Nephron (organoid): ENCODE results near the gene ZC3H12A.
"Not testable (repeated sequence)": the region's sequence is repeated elsewhere in the genome, so short reads cannot be mapped to it uniquely, and the experiment has no call there.

Experiments used
- H3K27ac Mint-ChIP-seq, 3 experiments: 2 replicates each; pipeline ENCODE4 v1.8.0; 2020; ENCODE audit warnings: mixed read lengths in 3 of 3, mild to moderate bottlenecking in 2 of 3, moderate library complexity in 1 of 3
- H3K27me3 Mint-ChIP-seq: 2 replicates; pipeline ENCODE4 v1.8.0; 2021; ENCODE audit warnings: low read depth, mild to moderate bottlenecking, moderate library complexity, mixed read lengths
- H3K36me3 Mint-ChIP-seq: 2 replicates; pipeline ENCODE4 v1.8.0; 2020; ENCODE audit warnings: low read depth, mixed read lengths
- H3K4me1 Mint-ChIP-seq: 2 replicates; pipeline ENCODE4 v1.8.0; 2020; ENCODE audit warnings: mixed read lengths
- H3K4me3 Mint-ChIP-seq, 3 experiments: 2 replicates each; pipeline ENCODE4 v1.8.0; 2020; ENCODE audit warnings: mild to moderate bottlenecking in 3 of 3, mixed read lengths in 3 of 3, moderate library complexity in 2 of 3
- H3K9me3 Mint-ChIP-seq: 2 replicates; pipeline ENCODE4 v1.8.0; 2020; ENCODE audit warnings: mixed read lengths
- TF ChIP-seq, protein P1 (sequence below), 3 experiments: fragments of 200-600 bp; sonication (generic); IDR thresholded peaks; one replicate each; pipeline ENCODE4 v1.5.0; 2021; ENCODE audit warnings: antibody characterized with exemption in 3 of 3; ENCODE audit not compliant: unreplicated experiment in 3 of 3

The ZC3H12A gene

DNA sequence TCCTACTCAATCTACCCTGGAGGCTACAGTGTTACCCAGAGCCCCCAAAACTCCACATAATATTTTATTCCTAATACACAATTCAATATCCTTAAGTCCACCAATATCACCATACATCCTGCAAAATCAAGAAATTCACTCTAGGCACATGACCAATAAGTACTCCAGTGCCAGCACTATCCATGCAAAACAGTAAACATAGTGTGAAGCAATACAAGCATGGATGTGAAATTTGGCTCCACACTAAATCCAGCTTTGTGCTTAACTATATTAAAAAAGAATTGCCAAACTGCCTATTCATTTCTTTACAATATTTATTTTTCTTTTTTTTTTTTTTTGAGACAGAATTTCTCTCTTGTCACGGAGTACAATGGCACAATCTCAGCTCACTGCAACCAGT is 43.2 kb downstream of the ZC3H12A start:
- Mint-ChIP-seq H3K27ac (peak overlapping the region in 1 of 3 experiments; percentile 47), H3K36me3 (peaks cover 4% of the 10 kb centered on the region), H3K4me1 (peaks cover 17% of the 10 kb centered on the region), H3K4me3 (peak overlapping the region; percentile 27 to 63 (median 61)), H3K9me3 (no peaks in the 10 kb centered on the region), H3K27me3 (peaks cover 16% of the 10 kb centered on the region)
- TF ChIP-seq, protein P1, sequence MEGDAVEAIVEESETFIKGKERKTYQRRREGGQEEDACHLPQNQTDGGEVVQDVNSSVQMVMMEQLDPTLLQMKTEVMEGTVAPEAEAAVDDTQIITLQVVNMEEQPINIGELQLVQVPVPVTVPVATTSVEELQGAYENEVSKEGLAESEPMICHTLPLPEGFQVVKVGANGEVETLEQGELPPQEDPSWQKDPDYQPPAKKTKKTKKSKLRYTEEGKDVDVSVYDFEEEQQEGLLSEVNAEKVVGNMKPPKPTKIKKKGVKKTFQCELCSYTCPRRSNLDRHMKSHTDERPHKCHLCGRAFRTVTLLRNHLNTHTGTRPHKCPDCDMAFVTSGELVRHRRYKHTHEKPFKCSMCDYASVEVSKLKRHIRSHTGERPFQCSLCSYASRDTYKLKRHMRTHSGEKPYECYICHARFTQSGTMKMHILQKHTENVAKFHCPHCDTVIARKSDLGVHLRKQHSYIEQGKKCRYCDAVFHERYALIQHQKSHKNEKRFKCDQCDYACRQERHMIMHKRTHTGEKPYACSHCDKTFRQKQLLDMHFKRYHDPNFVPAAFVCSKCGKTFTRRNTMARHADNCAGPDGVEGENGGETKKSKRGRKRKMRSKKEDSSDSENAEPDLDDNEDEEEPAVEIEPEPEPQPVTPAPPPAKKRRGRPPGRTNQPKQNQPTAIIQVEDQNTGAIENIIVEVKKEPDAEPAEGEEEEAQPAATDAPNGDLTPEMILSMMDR (IDR thresholded peaks at IDR 0.05; ENCODE audit: unreplicated experiment in 3 of 3), result no peak

DNA sequence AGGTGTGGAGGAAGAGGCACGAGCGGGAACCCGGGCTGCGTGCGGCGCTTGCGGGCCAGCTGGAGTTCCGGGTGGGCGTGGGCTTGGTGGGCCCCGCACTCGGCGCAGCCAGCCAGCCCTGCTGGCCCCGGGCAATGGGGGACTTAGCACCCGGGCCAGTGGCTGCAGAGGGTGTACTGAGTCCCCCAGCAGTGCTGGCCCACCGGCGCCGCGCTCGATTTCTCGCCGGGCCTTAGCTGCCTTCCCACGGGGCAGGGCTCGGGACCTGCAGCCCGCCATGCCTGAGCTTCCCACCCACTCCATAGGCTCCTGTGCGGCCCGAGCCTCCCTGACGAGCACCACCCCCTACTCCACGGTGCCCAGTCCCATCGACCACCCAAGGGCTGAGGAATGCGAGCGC is 43.9 kb downstream of the ZC3H12A start:
- not testable (repeated sequence) for H3K4me3 Mint-ChIP-seq, H3K36me3 Mint-ChIP-seq, H3K9me3 Mint-ChIP-seq, H3K27ac Mint-ChIP-seq
- peaks cover 16% of the 10 kb centered on the region for H3K27me3 Mint-ChIP-seq
- H3K4me1 Mint-ChIP-seq, result peaks cover 16% of the 10 kb centered on the region

DNA sequence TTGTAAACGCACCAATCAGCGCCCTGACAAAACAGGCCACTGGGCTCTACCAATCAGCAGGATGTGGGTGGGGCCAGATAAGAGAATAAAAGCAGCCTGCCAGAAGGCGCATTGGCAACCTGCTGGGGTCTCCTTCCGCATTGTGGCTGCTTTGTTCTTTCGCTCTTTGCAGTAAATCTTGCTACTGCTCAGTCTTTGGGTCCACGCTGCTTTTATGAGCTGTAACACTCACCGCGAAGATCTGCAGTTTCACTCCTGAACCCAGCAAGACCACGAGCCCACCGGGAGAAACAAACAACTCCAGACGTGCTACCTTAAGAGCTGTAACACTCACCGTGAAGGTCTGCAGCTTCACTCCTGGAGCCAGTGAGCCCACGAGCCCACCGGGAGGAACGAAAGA is 44.5 kb downstream of the ZC3H12A start:
- Mint-ChIP-seq H3K27me3 (peaks cover 16% of the 10 kb centered on the region), H3K4me1 (peaks cover 12% of the 10 kb centered on the region), H3K4me3 (peak overlapping the region; percentile 52 to 67 (median 63)), H3K27ac (peak overlapping the region in 1 of 3 experiments; percentile 22)
- H3K9me3 Mint-ChIP-seq, H3K36me3 Mint-ChIP-seq: not testable (repeated sequence)

DNA sequence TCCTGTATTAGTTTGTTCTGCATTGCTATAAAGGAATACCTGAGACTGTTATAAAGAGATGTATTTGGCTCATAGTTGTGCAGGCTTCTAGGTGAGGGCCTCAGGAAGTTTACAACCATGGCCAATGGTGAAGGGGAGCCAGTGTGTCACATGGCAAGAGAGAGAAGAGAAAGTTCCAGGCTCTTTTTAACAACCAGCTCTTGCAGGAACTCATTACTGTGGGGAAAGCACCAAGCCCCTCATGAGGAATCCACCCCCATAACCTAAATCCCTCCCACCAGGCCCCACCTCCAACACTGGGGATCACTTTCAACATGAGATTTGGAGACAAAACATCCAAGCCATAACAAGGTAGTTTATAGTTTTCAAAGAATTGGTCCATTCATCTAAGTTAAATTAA is 45.2 kb downstream of the ZC3H12A start:
- H3K9me3 Mint-ChIP-seq, result no peaks in the 10 kb centered on the region
- no peak overlapping the region for H3K27ac Mint-ChIP-seq
- TF ChIP-seq, protein P1 (IDR thresholded peaks at IDR 0.05; ENCODE audit: unreplicated experiment in 3 of 3), result no peak
- no peaks in the 10 kb centered on the region for H3K36me3 Mint-ChIP-seq
- peak overlapping the region in 2 of 3 experiments; percentile 52 to 67 for H3K4me3 Mint-ChIP-seq
- peaks cover 16% of the 10 kb centered on the region for H3K27me3 Mint-ChIP-seq
- H3K4me1 Mint-ChIP-seq, result peaks cover 12% of the 10 kb centered on the region

DNA sequence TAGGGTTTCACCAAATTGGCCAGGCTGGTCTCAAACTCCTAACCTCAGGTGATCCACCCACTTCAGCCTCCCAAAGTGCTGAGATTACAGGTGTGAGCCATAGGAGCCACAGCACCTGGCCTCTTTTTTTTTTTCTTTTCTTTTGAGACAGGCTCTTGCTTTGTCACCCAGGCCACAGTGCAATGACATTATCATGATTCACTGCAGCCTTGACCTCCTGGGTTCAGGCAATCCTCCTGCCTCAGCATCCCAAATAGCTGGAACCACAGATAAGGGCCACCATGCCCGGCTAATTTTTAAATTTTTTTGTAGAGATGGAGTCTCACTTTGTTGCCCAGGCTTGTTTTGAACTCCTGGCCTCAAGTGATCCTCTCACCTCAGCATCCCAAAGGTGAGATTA is 55.5 kb downstream of the ZC3H12A start:
- H3K27ac Mint-ChIP-seq, H3K4me1 Mint-ChIP-seq: not testable (repeated sequence)

DNA sequence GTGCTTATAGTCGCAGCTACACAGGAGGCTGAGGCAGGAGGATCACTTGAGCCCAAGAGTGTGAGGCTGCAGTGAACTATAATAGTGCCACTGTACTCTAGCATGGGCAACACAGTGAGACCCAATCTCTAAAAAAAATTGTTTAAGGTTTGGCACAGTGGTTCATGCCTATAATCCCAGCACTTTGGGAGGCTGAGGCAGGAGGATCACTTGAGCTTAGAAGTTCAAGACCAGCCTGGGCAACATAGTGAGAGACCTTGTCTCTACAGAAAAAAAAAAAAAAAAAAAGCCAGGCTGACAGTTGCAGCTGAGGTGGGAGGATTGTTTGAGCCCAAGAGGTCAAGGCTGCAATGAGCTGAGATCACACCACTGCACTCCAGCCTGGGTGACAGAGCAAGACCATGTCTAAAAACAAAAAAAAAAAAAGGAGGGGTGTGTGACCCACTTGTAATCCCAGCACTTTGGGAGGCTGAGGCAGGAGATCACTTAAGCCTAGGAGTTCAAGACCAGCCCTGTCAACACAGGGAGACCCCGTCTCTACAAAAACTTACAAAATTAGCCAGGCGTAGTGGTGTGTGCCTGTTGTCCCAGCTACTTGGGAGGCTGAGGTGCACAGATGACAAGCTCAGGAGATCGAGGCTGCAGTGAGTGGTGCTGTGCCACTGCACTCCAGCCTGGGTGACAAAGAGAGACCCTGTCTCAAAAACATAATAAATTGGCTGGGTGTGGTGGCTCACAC is 58.2 kb downstream of the ZC3H12A start:
- H3K27me3 Mint-ChIP-seq, H3K4me1 Mint-ChIP-seq: not testable (repeated sequence)

More for the DNA sequence above, 55.5 kb downstream of the ZC3H12A start:
- H3K36me3 Mint-ChIP-seq, result peaks cover 10% of the 10 kb centered on the region
- not testable (repeated sequence) for H3K27me3 Mint-ChIP-seq, H3K9me3 Mint-ChIP-seq, H3K4me3 Mint-ChIP-seq

DNA sequence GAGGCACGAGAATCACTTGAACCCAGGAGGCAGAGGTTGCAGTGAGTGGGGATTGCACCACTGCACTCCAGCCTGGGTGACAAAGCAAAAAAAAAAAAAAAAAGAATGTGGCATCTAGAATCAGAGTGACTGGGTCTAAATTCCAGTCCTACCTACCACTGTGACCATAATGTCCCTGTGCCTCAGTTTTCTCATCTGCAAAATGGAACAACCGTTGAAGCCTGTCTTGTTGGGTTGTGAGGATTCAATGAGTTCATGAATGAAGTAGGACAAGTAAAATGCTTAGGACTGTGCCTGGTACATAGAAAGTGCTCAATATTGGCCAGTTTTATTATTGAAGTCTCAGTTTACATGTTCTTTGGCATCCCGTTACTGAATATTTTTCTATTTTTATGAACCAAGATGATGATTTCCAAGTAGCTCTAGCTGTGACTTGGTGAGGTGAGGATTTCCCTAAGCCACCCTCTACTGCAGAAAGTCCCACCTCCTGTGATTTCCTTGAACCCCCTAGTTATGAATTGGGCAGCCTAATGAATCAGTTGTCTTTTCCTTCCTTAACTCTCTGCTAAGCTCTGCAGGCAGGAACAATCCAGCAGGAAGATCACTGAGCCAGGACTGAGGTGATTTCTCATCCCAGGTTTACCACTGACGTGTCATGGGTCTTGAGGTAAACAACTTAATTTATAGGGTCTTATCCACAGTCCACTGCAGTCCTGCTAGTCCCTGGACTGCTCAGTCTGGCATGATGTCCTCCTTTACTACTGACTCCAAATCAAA is 59.1 kb downstream of the ZC3H12A start:
- H3K9me3 Mint-ChIP-seq, result no peaks in the 10 kb centered on the region
- TF ChIP-seq, protein P1 (IDR thresholded peaks at IDR 0.05; ENCODE audit: unreplicated experiment in 3 of 3), result no peak

More for the DNA sequence above, 58.2 kb downstream of the ZC3H12A start:
- H3K36me3 Mint-ChIP-seq, result peaks cover 31% of the 10 kb centered on the region
- H3K4me3 Mint-ChIP-seq, H3K9me3 Mint-ChIP-seq, H3K27ac Mint-ChIP-seq: not testable (repeated sequence)

More for the DNA sequence above, 59.1 kb downstream of the ZC3H12A start:
- Mint-ChIP-seq H3K4me1 (no peaks in the 10 kb centered on the region), H3K27me3 (no peaks in the 10 kb centered on the region), H3K27ac (no peak overlapping the region), H3K4me3 (no peak overlapping the region), H3K36me3 (peaks cover 39% of the 10 kb centered on the region)
